Adrenal gland (tissue), 12 donors: ENCODE measurements around the gene UMOD. TPM values are rescaled to one million over a fixed set of nuclear protein-coding genes. Genes with fewer than 3 reads are reported as not detected.

Experiments
- DNase-seq, 7 donors: peaks; one replicate each; pipeline ENCODE4 v3.0.0-alpha.2; 2019 to 2020
- H3K27ac ChIP-seq, 5 donors: fragments of 200-600 bp; sonication (generic) in 4 of 5; 1 replicate in 3 of 5; 2 replicates in 2 of 5; pipeline versions ENCODE4 v1.5.1 to v1.8.0; 2016 to 2020; ENCODE audit warnings: mild to moderate bottlenecking in 1 of 5
- H3K27me3 ChIP-seq: fragments of 200-600 bp; 2 replicates; pipeline ENCODE4 v1.8.0; 2021
- H3K36me3 ChIP-seq, 2 donors: fragments of 200-600 bp; replicated peaks in 1 of 2; 1 replicate in 1 of 2; 2 replicates in 1 of 2; pipeline versions ENCODE4 v1.5.1 to v1.8.0; 2018 to 2022
- H3K4me1 ChIP-seq, 2 donors: fragments of 200-600 bp; replicated peaks in 1 of 2; 1 replicate in 1 of 2; 2 replicates in 1 of 2; pipeline versions ENCODE4 v1.5.1 to v1.8.0; 2018 to 2021
- H3K4me3 ChIP-seq, 4 donors: fragments of 200-600 bp; sonication (generic) in 3 of 4; one replicate each; pipeline ENCODE4 v1.5.1; 2016 to 2018
- H3K9me3 ChIP-seq, 3 donors: fragments of 200-600 bp; sonication (generic) in 1 of 3; replicated peaks in 1 of 3; 1 replicate in 2 of 3; 2 replicates in 1 of 3; pipeline versions ENCODE4 v1.5.1 to v1.8.0; 2016 to 2021
- CTCF ChIP-seq, 6 experiments: fragments of 450-650 bp in 4 of 6; fragments of 200-600 bp in 2 of 6; sonication (generic) in 1 of 6; IDR thresholded peaks; 1 replicate in 5 of 6; 2 replicates in 1 of 6; pipeline versions ENCODE4 v1.5.1 to v1.8.0; 2016 to 2021; ENCODE audit warnings: antibody characterized with exemption in 6 of 6, mild to moderate bottlenecking in 2 of 6, moderate library complexity in 1 of 6
- POLR2A ChIP-seq, 2 donors: fragments of 450-650 bp; IDR thresholded peaks; one replicate each; pipeline ENCODE4 v1.6.1; 2017; ENCODE audit warnings: antibody characterized with exemption in 2 of 2, mild to moderate bottlenecking in 2 of 2, moderate library complexity in 1 of 2
- WGBS, 4 donors: extraction: QIAGEN DNeasy Blood & Tissue Kit in 2 of 4; methylation state at CpG; one replicate each; pipeline versions ENCODE4 v1.1.5 to v1.1.7; 2013 to 2017; 5-methylcytosine and 5-hydroxymethylcytosine counted together
- intact Hi-C, 2 donors: fragments of 100-400 bp; cut with DNase I; formaldehyde crosslinking; loops; one replicate each; pipeline versions ENCODE4 v1.14.1 to v1.15.0; 2022 to 2023
- polyA plus RNA-seq, 3 donors: library from polyadenylated mRNA; stranded (reverse); fragments of 200-250 nt in 2 of 3; fragments of 350-450 nt in 1 of 3; fragmentation: Illumina TruSeq in 1 of 3; extraction: RNeasy Lipid Tissue Mini Kit (QIAGEN cat#74804) in 1 of 3; gene quantifications; one replicate each; pipeline ENCODE4 v1.2.3, GENCODE V29; 2013 to 2014
- total RNA-seq, 9 donors: library from RNA; depleted of rRNA in 4 of 9; stranded (reverse); fragments of >200 nt in 4 of 9; fragments of 120-200 nt in 1 of 9; fragmentation: NEBNext Ultra II Directional in 1 of 9; extraction: Animal tissue kit (Norgen Biotek cat#: 25700) in 1 of 9; gene quantifications; one replicate each; pipeline versions ENCODE4 v1.1.0 to v1.2.4, GENCODE V29; 2013 to 2023
- donor health status: healthy with polysubstance abuse.
- donor health status: Bipolar disorder and iron deficiency.
- donor health status: DM: yes; HTN: yes; CAD: no.
- donor health status: DM: no; HTN: no; CAD: no.
- donor health status: DM: no; HTN: no; CAD: no.
- donor health status: DM: yes; HTN: yes; CAD: no.

UMOD gene
- total and polyA plus RNA-seq, 12 donors, result not detected

- TF ChIP-seq CTCF (IDR thresholded peaks at IDR 0.05) (no peak), POLR2A (IDR thresholded peaks at IDR 0.05) (no peak)
- DNase-seq, result no peak
- no peaks in the 10 kb centered on the region for H3K36me3 ChIP-seq
- no peaks in the 10 kb centered on the region for H3K4me1 ChIP-seq
- H3K4me3 ChIP-seq, result no peak overlapping the region
- 44 to 51% (median 45%) methylated on average over 5 of the region's 5 CpGs for WGBS, 4 donors
- intact Hi-C loops, result no loop called here
- H3K27ac ChIP-seq, result no peak overlapping the region
- no peaks in the 10 kb centered on the region for H3K9me3 ChIP-seq
- H3K27me3 ChIP-seq, result no peaks in the 10 kb centered on the region
Observed at GRCh38 chr16:20333120-20333519, 19.4 kb downstream of the UMOD start.

- intact Hi-C loops, result no loop called here
- no peaks in the 10 kb centered on the region for H3K4me1 ChIP-seq
- no peaks in the 10 kb centered on the region for H3K36me3 ChIP-seq
- no peaks in the 10 kb centered on the region for H3K9me3 ChIP-seq
- no peak overlapping the region for H3K27ac ChIP-seq
- no peaks in the 10 kb centered on the region for H3K27me3 ChIP-seq
- TF ChIP-seq CTCF (IDR thresholded peaks at IDR 0.05) (no peak), POLR2A (IDR thresholded peaks at IDR 0.05) (no peak)
- 83 to 87% (median 85%) methylated on average over 8 of the region's 8 CpGs for WGBS, 4 donors
- no peak overlapping the region for H3K4me3 ChIP-seq
- no peak for DNase-seq
Observed at GRCh38 chr16:20332411-20332810, 20.1 kb downstream of the UMOD start.

GRCh38 chr16:20331635-20332034 is 20.9 kb downstream of the UMOD start:
- no peak for DNase-seq
- Histone ChIP-seq H3K27ac (no peak overlapping the region), H3K36me3 (no peaks in the 10 kb centered on the region), H3K4me3 (no peak overlapping the region), H3K4me1 (no peaks in the 10 kb centered on the region), H3K9me3 (no peaks in the 10 kb centered on the region), H3K27me3 (no peaks in the 10 kb centered on the region)
- 57 to 91% (median 85%) methylated on average over 4 to 5 of the region's 5 CpGs for WGBS, 4 donors
- no peak for TF ChIP-seq POLR2A (IDR thresholded peaks at IDR 0.05)
- no peak for TF ChIP-seq CTCF (IDR thresholded peaks at IDR 0.05)
- intact Hi-C loops, result no loop called here

- Histone ChIP-seq H3K27me3 (no peaks in the 10 kb centered on the region), H3K9me3 (no peaks in the 10 kb centered on the region), H3K36me3 (no peaks in the 10 kb centered on the region), H3K4me3 (no peak overlapping the region), H3K27ac (no peak overlapping the region), H3K4me1 (no peaks in the 10 kb centered on the region)
- intact Hi-C loops, result no loop called here
- no peak for DNase-seq
- TF ChIP-seq POLR2A (IDR thresholded peaks at IDR 0.05), result no peak
- TF ChIP-seq CTCF (IDR thresholded peaks at IDR 0.05), result no peak
- 73 to 79% (median 75%) methylated on average over 5 of the region's 5 CpGs for WGBS, 4 donors
Observed at GRCh38 chr16:20329392-20330138, 22.9 kb downstream of the UMOD start.
